GM10248 (cell line): Measurements from ENCODE around the gene SLC9A8.

Source experiments
- CTCF ChIA-PET: fragments of 300-600 bp; sonication (Branson Sonifier 250); formaldehyde crosslinking; extraction: SDS; loops from one replicate; lab custom pipeline; 2021; ENCODE audit warnings: antibody characterized with exemption; lab: Yijun Ruan, JAX
- POLR2A ChIA-PET: fragments of 350-650 bp; sonication (Branson Sonifier 250); formaldehyde crosslinking; extraction: SDS; loops from one replicate; lab custom pipeline; 2020; ENCODE audit warnings: antibody characterized with exemption; lab: Yijun Ruan, JAX
- DNase-seq: peaks from one replicate; pipeline ENCODE4 v3.0.0; 2012; ENCODE audit errors: extremely low spot score
- CTCF ChIP-seq: IDR thresholded peaks from 2 replicates; pipeline ENCODE4 v1.5.1; 2012; ENCODE audit warnings: mild to moderate bottlenecking, low read depth; ENCODE audit errors: extremely low read depth, missing control alignments, control extremely low read depth

SLC9A8 gene

DNA sequence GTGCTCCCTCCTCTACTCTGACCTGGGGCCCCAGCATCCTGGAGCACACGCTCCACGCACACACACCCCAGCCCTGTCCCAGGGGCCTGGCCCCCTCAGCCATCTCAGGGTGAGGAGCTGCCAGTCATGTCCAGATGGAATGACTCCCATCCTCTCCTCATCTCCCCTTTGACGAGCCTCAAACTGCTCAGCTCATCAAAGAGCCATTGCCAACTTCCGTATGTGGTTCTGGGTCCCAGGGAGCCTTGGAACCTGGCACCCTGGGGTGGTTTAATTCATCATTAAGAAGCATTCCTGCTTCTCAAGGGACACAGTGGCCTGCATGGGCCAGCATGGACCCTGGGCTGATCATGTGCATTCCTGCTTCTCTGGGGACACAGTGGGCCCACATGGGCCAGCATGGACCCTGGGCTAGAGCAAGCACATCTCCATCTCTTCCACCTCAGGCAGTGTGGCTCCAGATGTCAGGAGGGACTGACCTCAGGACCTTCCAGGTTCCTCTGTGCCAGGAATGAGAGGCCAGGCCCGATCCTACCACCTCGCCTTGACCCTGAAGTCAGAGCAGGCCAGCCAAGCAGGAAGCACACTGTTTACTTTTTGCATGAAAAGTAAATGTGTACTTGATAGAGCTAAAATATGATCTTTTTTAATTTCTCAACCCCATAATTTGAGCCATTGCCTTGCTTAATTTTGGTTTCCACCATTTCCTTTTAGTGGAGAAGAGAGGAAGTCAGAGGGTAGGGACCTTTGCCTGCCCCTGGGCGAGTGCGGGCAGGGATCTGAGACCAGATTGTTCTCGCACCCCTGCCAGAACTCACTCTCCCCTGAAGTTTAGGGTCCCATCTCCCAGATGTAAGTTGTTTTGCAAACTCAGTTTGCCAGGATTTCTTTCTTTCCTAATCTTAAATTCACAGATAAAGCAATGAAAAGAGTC lies 76.6 kb downstream of the SLC9A8 start:
- ChIA-PET POLR2A (no interaction called here), CTCF (interaction anchor here (0.6 to 8.4 kb wide), 18 partner anchors 7 to 347 kb away, joined by 3 to 75 read pairs (median 6); no protein-coding TSS in a partner anchor)
- DNase-seq = no peak
- TF ChIP-seq CTCF = no peak

DNA sequence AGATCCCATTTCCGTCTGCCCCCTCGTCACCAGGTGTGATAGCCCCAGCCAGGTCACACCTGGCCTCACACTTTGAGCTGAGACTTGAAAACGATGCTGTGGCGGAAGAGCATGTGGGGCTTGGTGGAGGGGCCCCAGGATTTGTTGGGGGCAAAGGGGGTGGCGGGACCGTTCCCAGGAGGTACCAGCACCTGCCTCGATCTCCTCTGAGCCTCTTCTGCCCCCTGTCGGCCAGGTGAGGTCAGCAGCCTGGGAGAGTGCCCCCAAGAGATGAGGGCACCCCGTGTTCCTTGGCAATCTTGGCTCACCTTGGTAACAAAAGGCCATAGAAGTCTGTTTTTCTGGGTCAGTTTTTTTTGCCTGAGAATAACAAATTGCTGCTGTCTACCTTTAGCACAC lies 77.3 kb downstream of the SLC9A8 start:
- POLR2A ChIA-PET = no interaction called here
- no peak for DNase-seq
- TF ChIP-seq CTCF = no peak
- CTCF ChIA-PET = interaction anchor here (1.6 to 8.4 kb wide), 6 partner anchors 10 to 280 kb away, joined by 4 to 75 read pairs (median 9); no protein-coding TSS in a partner anchor

GRCh38 chr20:49890471-49891361 lies 78.1 kb downstream of the SLC9A8 start:
- POLR2A ChIA-PET = no interaction called here
- no peak for DNase-seq
- CTCF ChIA-PET = interaction anchor here (1.9 to 8.4 kb wide), 2 partner anchors 181 to 280 kb away, joined by 6 to 75 read pairs; no protein-coding TSS in a partner anchor
- no peak for TF ChIP-seq CTCF

- no peak for DNase-seq
- ChIA-PET POLR2A (no interaction called here), CTCF (interaction anchor here (1.0 to 8.4 kb wide), 6 partner anchors 13 to 557 kb away, joined by 3 to 75 read pairs (median 6); no protein-coding TSS in a partner anchor)
- TF ChIP-seq CTCF = no peak
These were observed 79.0 kb downstream of the SLC9A8 start for GRCh38 chr20:49891476-49892110.

DNA sequence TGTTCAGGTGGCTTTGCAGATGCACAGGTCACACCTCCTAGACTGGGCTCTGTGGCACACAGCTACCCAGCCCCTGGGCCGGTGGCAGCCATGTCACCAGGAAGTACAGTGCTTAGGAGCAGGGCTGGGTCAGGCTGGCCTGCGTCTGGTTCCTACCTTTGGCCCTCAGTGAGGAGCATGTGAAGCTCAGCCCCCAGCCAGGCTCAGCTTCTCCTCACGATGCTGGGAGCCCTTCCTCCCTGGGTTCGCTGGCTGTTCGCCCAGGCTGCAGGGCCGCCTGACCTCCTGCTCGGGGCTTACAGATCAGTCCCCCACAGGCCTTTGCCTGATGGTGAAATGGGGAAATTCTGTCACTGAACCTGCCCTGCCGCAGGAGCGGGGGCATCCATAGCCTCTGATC lies 79.6 kb downstream of the SLC9A8 start:
- ChIA-PET CTCF (interaction anchor here (0.7 to 8.4 kb wide), 10 partner anchors 12 to 558 kb away, joined by 3 to 75 read pairs (median 4); no protein-coding TSS in a partner anchor), POLR2A (no interaction called here)
- DNase-seq = no peak
- TF ChIP-seq CTCF = no peak
